T follicular helper cell (primary cell): ENCODE results near the gene RANGAP1.
"Not testable (repeated sequence)": the region's sequence is repeated elsewhere in the genome, so short reads cannot be mapped to it uniquely, and the experiment has no call there.

Experiments
- DNase-seq: peaks from one replicate; pipeline ENCODE4 v3.0.0-alpha.2; 2020; ENCODE audit warnings: low read depth

Gene RANGAP1

GRCh38 chr22:41300661-41301060, 14.7 kb upstream of the RANGAP1 start:
- DNase-seq: no peak

DNA sequence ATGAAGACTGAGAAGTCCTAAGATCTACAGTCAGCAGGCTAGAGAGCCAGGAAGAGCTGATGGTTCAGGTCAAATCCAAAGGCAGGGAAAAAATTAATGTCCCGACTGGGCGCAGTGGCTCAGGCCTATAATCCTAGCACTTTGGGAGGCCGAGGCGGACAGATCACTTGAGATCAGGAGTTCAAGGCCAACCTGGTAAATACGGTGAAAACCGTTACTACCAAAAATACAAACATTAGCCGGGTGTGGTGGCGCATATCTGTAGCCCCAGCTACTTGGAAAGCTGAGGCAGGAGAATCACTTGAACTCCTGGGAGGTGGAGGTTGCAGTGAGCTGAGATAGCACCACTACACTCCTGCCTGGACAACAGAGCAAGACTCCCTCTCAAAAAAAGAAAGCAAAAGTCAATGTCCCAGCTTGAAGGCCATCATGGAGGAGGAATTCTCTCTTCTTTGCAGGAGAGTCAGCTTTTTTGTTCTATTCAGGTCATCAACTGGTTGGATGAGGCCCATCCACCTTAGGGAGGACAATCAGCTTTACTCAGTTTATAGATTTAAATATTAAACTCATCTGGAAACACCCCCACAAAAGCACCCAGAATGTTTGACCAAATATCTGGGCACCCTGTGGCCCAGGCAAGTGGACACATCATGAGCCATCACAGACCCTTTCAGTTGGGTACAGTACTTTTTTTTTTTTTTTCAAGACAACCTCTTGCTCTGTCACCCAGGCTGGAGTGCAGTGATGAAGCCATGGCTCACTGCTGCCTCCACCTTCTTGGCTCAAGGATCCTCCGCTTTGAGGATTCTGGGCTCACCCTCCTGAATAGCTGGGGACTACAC, 11.1 kb upstream of the RANGAP1 start:
- no peak for DNase-seq

GRCh38 chr22:41294816-41295215, 8.8 kb upstream of the RANGAP1 start:
- not testable (repeated sequence) for DNase-seq

- no peak for DNase-seq
Measured at GRCh38 chr22:41290262-41291221, 4.6 kb upstream of the RANGAP1 start.

DNA sequence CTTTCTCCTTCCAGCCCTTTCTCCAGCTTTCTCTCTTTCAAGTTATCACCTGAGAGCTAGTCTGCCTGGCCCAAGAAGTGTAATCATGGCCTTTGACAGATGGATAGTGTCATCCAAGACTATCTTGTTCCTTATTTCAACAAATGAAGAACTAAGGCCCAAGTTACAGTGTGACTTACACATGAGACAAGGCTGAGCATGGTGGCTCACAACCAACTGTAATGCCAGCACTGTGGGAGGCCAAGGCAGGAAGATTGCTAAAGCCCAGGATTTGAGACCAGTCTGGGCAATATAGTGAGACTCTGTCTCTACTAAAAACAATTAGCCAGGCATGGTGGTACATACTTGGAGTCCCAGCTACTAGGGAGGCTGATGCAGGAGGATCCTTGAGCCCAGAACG, 3.7 kb upstream of the RANGAP1 start:
- DNase-seq: no peak

- no peak for DNase-seq
Measured at GRCh38 chr22:41288245-41288946, 2.4 kb upstream of the RANGAP1 start.

GRCh38 chr22:41286639-41287091, 678 bp upstream of the RANGAP1 start:
- DNase-seq: peak; percentile 32

DNA sequence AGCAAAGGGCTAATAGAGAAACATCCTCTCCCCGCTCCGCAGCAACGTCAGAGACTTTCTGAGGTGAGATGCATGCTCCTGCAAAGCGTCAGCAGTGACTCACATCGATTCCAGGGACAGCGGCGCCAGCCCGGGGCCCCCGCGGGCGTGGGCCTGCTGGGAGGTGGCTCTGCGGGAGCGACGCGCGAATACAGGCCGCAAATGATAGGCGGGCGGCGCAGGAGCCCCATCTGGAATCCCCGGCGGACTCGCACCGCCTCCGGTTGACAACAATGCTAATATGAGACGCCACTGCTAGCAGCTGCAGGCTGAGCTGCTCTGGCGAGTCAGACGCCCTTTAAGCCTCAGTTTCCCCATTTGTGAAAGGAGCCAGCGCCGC, 557 bp downstream of the RANGAP1 start:
- DNase-seq: peak; percentile 86

DNA sequence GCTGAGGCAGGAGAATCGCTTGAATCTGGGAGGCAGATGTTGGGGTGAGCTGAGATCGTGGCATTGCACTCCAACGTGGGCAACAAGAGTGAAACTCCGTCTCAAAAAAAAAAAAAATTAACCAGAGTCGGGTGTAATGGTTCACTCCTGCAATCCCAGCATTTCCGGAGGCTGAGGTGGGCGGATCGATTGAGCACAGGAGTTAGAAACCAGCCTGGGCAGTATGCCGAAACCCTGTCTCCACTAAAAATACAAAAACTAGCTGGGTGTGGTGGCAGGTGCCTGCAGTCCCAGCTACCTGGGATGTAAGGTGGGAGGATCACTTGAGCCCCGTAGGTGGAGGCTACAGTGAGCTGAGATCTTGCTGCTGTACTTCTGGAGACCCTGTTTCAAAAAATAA, 1.5 kb downstream of the RANGAP1 start:
- DNase-seq: no peak

GRCh38 chr22:41280854-41281253, 5.1 kb downstream of the RANGAP1 start:
- DNase-seq: no peak

DNA sequence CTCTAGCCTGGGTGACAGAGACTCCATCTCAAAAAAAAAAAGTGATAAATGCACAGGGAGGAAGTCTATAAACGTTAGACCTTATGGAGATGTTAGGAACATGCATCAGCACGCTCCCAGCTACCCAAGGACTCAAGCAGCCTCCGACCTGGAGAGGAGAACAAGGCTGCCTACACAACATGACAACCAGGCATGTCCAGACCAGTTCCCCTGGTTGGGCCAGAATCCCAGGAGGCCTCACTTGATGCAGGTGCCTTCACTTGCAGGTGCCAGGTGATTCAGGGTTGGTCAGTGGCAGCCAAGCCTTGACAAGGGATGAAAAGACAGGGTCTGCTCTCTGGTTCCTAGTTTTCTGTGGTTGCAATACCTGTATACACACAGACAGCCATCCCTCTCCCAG, 5.9 kb downstream of the RANGAP1 start:
- DNase-seq: no peak

GRCh38 chr22:41274856-41275255, 11.1 kb downstream of the RANGAP1 start:
- DNase-seq: no peak

DNA sequence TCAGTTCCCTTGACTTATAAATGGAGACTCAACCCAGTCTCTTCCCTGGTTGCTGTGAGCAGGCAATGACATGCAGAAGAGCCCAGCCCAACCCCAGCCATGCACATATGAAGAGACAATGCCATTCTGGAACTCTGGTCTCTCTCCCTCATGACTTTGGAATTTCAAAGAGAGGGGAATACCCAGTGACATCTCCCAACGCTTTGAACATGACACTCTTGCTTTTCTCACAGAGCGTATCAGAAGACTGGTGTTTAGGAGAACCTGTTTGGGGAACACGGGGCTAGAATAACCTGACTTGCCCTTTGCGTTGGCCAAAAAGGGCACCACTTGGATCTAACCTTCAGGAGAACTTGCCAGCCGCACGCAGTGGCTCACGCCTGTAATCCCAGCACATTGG, 12.9 kb downstream of the RANGAP1 start:
- DNase-seq: no peak

DNA sequence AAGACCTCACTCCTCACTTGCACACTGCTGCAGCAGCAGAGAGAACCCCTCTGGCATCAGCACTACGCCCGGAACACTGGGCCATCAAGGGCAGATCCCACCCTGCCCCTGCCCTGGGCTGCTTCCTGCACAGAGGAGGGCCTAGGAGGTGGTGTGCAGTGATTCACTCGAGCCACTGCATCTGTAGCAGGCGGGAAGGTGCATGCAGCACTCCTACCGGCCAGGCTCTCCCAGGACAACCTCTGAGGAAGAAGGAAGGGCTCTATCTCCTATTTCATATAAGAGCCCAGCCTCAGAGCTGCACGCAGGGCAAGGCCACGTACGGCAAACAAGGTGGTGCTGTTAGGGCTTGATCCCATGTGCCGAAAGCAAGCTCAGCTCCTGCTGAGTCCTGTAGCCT, 14.2 kb downstream of the RANGAP1 start:
- DNase-seq: no peak

DNA sequence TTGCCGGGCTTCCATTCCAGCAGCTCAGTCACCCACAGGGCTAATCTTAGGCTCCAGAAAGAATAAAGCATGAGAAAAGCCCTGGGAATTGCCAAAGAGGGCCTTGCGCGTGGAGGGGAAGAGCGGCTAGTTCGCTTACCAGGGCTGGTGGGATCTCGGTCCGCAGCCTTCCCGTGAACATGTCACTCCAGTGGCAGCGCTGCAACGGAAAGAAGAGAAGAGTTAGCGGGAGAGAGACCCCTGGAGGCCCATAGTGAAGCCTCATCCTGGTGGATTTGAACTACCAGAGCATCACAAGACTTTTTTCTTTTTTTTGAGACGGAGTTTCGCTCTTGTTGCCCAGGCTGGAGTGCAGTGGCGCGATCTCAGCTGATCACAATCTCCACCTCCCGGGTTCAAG, 18.0 kb downstream of the RANGAP1 start:
- no peak for DNase-seq

- no peak for DNase-seq
Measured at GRCh38 chr22:41264408-41264941, 21.5 kb downstream of the RANGAP1 start.

GRCh38 chr22:41263704-41264103, 22.3 kb downstream of the RANGAP1 start:
- DNase-seq: no peak

DNA sequence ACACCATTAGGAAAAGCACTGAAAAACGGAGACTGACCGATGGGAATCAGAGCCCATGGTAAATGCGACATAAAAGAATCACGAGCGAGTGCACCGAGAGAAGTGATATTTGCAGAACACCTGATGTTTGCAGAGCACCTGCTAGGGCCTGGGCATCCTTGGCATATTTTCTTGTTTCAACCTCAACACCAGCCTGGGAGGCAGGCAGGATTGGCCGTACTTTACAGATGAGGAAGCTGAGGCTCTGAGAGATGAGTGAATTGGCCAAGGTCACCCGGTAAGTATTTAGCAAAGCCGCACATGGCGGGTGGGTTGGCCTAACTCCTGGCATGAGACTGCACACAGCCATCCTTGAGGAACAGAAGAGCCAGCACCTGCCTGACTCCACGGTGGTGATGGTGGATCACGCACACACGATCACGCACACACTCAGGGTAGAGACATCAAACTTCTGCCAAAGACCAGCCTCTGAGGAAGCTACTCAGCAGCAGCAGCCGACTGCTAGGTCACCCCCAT, 23.7 kb downstream of the RANGAP1 start:
- no peak for DNase-seq

DNA sequence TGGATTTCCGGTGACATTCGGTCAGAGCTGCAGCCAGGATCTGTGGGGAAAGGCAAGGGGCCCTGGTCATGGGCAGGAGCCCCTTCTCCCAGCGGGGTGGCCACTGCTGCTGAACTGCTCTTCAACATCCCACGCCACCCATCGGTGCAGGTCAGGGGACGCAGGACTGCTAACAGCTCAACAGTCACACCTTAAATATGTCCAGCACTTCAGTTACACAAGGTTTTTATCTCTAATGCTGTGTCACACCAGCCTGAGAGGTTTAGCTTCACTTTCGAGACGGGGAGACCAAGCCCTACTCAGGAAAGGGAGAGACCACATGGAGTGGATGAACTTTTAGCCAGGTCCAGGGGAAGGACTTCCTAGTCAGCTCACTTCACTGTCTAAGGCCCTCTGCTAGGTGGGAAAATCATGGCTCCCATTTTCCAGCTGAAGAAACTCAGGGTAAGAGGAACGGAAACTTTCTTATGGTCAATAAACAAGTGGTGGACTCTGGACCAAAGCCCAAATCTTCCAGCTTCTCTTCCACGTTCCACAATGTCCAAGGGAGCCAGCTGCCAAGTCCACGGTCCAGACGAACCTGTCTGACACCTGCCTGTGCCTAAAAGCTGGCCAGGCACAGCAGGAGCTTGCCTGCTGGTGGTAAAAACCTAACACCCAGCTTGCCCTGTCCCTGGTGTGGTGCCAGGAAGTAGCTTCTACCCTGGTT, 24.3 kb downstream of the RANGAP1 start:
- no peak for DNase-seq

DNA sequence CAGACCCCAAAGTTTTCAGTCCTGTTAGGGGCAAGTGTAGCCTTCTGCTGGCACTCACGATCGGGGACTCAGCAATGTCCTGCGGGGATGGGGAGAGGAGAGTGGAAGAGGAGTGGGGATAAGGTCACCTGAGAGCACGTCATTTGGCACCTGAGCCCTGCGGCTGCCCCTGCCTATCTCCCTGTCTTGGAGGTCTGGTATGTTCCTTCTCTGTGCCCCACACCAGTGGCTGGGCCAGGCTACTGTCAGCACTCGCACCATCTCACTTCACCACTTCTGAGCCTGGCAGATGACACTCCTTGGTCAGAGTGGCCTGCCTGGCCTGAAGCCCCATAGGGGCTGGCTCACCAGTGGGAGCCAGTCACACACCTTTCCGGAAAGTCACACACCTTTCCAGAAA, 25.1 kb downstream of the RANGAP1 start:
- DNase-seq: no peak

DNA sequence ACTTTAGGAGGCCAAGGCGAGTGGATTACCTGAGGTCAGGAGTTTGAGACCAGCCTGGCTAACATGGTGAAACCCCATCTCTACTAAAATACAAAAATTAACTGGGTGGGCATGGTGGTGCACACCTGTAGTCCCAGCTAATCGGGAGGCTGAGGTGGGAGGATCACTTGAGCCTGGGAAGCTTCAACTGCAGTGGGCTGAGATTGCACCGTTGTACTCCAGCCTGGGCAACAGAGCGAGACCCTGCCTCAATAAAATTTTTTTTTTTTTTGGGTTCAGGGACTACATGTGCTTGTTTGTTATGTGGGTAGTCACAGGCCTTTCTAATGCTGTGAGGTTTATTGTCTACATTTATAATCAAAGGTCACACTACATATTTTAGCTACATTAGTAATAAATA, 26.2 kb downstream of the RANGAP1 start:
- DNase-seq: not testable (repeated sequence)
